GM12878 (cell line): Measurements from ENCODE around the gene PRR29. TPM values are rescaled to one million over a fixed set of nuclear protein-coding genes. Genes with fewer than 3 reads are reported as not detected.

Experiments
- ASH2L ChIP-seq: fragments of 300-600, 200-600 bp; sonication (generic); IDR thresholded peaks from 2 replicates; pipeline ENCODE4 v1.6.1; 2017; ENCODE audit warnings: low read depth, mild to moderate bottlenecking, borderline replicate concordance
- BACH1 ChIP-seq: fragments of 450-650 bp; IDR thresholded peaks from 2 replicates; pipeline ENCODE4 v1.6.1; 2017; ENCODE audit warnings: mild to moderate bottlenecking, borderline replicate concordance
- BMI1 ChIP-seq: fragments of 450-650 bp; IDR thresholded peaks from 2 replicates; pipeline ENCODE4 v1.6.1; 2016; ENCODE audit warnings: mild to moderate bottlenecking, moderate library complexity, borderline replicate concordance
- CHD1 ChIP-seq: IDR thresholded peaks from 2 replicates; pipeline ENCODE4 v1.6.1; 2012; ENCODE audit warnings: low read depth, low read length, improper control_type of control experiment
- CREB1 ChIP-seq: IDR thresholded peaks from 2 replicates; pipeline ENCODE4 v1.6.1; 2012; ENCODE audit warnings: low read depth, mild to moderate bottlenecking, inconsistent platforms
- ETV6 ChIP-seq, 2 experiments: fragments of 450-650 bp in 1 of 2; IDR thresholded peaks in 1 of 2; conservative IDR thresholded peaks in 1 of 2; 2 replicates each; pipeline ENCODE4 v1.6.1; 2014; ENCODE audit warnings: antibody characterized with exemption in 1 of 2, borderline replicate concordance in 1 of 2, low read depth in 1 of 2, mild to moderate bottlenecking in 1 of 2, moderate library complexity in 1 of 2
- HCFC1 ChIP-seq: fragments of 150-350 bp; IDR thresholded peaks from 2 replicates; pipeline ENCODE4 v1.6.1; 2014; ENCODE audit warnings: low read length
- IKZF1 ChIP-seq: fragments of 450-650 bp; conservative IDR thresholded peaks from 2 replicates; pipeline ENCODE4 v1.6.1; 2017; ENCODE audit warnings: antibody characterized with exemption, mild to moderate bottlenecking
- IKZF2 ChIP-seq, 2 experiments: fragments of 450-650 bp; IDR thresholded peaks; 2 replicates each; pipeline ENCODE4 v1.6.1; 2017; ENCODE audit warnings: mild to moderate bottlenecking in 2 of 2, moderate library complexity in 2 of 2
- IRF4 ChIP-seq: IDR thresholded peaks from 2 replicates; pipeline ENCODE4 v1.6.1; 2011; ENCODE audit warnings: low read depth, low read length
- KLF5 ChIP-seq: fragments of 450-650 bp; IDR thresholded peaks from 2 replicates; pipeline ENCODE4 v1.6.1; 2014; ENCODE audit warnings: mild to moderate bottlenecking; ENCODE audit not compliant: partially characterized antibody
- NFYA ChIP-seq: IDR thresholded peaks from 2 replicates; pipeline ENCODE4 v1.6.1; 2011; ENCODE audit warnings: low read depth, mild to moderate bottlenecking, low read length, improper control_type of control experiment, borderline replicate concordance
- NR2C2 ChIP-seq: IDR thresholded peaks from 2 replicates; pipeline ENCODE4 v1.6.1; 2011; ENCODE audit warnings: borderline replicate concordance, low read depth; ENCODE audit not compliant: control insufficient read depth, insufficient read length
- NR2F1 ChIP-seq: fragments of 450-650 bp; conservative IDR thresholded peaks from 2 replicates; pipeline ENCODE4 v1.6.1; 2017; ENCODE audit warnings: mild to moderate bottlenecking
- ZNF217 ChIP-seq: fragments of 450-650 bp; IDR thresholded peaks from 2 replicates; pipeline ENCODE4 v1.6.1; 2017; ENCODE audit warnings: antibody characterized with exemption, mild to moderate bottlenecking
- ZNF592 ChIP-seq: fragments of 450-650 bp; IDR thresholded peaks from 2 replicates; pipeline ENCODE4 v1.6.1; 2017; ENCODE audit warnings: mild to moderate bottlenecking, moderate library complexity
- polyA plus RNA-seq, 11 experiments: library from polyadenylated mRNA; depleted of rRNA in 4 of 11; unstranded in 6 of 11; stranded (reverse) in 5 of 11; fragments of >200 nt; fragmentation: Nextera tagmentation in 4 of 11; fragmentation: Illumina TruSeq in 1 of 11; extraction: Ambion mirVana in 4 of 11; extraction: Trizol in 1 of 11; gene quantifications; 1 replicate in 1 of 11; 2 replicates in 10 of 11; pipeline versions ENCODE4 v1.2.1 to v1.2.3, GENCODE V29; 2011 to 2016; ENCODE audit warnings: inconsistent platforms in 2 of 11, missing spikeins in 2 of 11, low read depth in 1 of 11
- total RNA-seq, 4 experiments: library from RNA; depleted of rRNA in 3 of 4; stranded (reverse); fragments of >200 nt in 3 of 4; fragmentation: Illumina TruSeq in 1 of 4; extraction: Trizol in 1 of 4; gene quantifications; 2 replicates each; pipeline versions ENCODE4 v1.2.1 to v1.2.3, GENCODE V29; 2013 to 2021
- TF ChIP-seq, protein P1 (sequence below): fragments of 450-650 bp; IDR thresholded peaks from 2 replicates; pipeline ENCODE4 v1.6.1; 2016; ENCODE audit warnings: mild to moderate bottlenecking, moderate library complexity, borderline replicate concordance
- TF ChIP-seq, protein P2 (sequence below): IDR thresholded peaks from 2 replicates; pipeline ENCODE4 v1.6.1; 2012; ENCODE audit warnings: low read depth, low read length, improper control_type of control experiment

The PRR29 gene
- total and polyA plus RNA-seq, 10 of the 15 experiments (the other 5 are each of a cell fraction or from before 2014, with no cell fraction given): 0.01 to 2.4 (median 0.18) TPM; not detected in 3

DNA sequence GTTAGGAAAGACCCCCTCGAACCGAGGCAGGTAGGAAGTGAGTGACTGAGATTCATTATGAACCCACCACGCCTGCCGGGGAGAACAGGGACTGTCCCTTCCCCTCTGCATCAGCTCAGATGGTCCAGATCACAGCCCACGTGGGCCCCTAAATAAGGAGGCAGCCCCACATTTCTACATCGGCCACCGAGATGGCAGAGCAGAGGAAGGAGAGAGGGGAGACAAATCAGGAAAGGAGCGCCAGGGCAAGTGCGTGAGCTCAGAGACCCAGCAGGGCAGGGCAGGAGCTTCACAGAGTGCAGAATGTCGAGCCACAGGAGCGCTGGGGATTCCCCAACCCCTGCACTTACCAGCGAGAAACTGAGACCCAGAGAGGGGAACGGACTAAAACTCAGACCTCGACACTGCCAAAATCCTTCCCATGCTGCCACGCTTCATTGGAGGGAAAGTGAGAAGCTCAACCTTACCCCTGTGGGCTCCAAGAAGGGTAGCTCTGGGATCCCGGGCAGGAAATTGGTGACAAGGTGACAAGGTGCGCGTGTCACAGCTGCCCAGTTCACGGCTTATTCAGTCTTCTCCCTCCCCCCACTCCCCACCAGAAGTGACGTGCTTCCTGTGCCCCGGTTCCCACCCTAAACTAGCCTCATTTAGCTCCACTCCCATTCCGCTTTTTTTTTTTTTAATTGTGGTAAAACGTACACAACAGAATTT, 22.1 kb downstream of the PRR29 start, which contains the start of gene ICAM2 (continued):
- TF ChIP-seq HCFC1 (no peak), BMI1 (no peak), CHD1 (no peak), IRF4 (peak; percentile 37), NFYA (no peak), BACH1 (peak; percentile 84; the same call in 1 of the 2 replicates), IKZF2 (IDR thresholded peaks at IDR 0.05) (peak; percentile 68 to 69; a peak in 2 of 4 replicates), CREB1 (peak; percentile 90), NR2C2 (no peak), ASH2L (0 out of 2 replicates have a peak, but pooled peaks have one; percentile 37), KLF5 (no peak), ZNF592 (0 out of 2 replicates have a peak, but pooled peaks have one; percentile 42), ZNF217 (peak; percentile 58; the same call in 1 of the 2 replicates), IKZF1 (peak; percentile 81), ETV6 (conservative IDR thresholded peaks at IDR 0.05 in 1 of 2, IDR thresholded peaks at IDR 0.05 in 1 of 2; ENCODE audit: borderline replicate concordance in 1 of 2, low read depth in 1 of 2) (0 out of 4 replicates have a peak, but pooled peaks of 1 of the 2 experiments have one; percentile 8), NR2F1 (peak; percentile 65)
- TF ChIP-seq, protein P1, sequence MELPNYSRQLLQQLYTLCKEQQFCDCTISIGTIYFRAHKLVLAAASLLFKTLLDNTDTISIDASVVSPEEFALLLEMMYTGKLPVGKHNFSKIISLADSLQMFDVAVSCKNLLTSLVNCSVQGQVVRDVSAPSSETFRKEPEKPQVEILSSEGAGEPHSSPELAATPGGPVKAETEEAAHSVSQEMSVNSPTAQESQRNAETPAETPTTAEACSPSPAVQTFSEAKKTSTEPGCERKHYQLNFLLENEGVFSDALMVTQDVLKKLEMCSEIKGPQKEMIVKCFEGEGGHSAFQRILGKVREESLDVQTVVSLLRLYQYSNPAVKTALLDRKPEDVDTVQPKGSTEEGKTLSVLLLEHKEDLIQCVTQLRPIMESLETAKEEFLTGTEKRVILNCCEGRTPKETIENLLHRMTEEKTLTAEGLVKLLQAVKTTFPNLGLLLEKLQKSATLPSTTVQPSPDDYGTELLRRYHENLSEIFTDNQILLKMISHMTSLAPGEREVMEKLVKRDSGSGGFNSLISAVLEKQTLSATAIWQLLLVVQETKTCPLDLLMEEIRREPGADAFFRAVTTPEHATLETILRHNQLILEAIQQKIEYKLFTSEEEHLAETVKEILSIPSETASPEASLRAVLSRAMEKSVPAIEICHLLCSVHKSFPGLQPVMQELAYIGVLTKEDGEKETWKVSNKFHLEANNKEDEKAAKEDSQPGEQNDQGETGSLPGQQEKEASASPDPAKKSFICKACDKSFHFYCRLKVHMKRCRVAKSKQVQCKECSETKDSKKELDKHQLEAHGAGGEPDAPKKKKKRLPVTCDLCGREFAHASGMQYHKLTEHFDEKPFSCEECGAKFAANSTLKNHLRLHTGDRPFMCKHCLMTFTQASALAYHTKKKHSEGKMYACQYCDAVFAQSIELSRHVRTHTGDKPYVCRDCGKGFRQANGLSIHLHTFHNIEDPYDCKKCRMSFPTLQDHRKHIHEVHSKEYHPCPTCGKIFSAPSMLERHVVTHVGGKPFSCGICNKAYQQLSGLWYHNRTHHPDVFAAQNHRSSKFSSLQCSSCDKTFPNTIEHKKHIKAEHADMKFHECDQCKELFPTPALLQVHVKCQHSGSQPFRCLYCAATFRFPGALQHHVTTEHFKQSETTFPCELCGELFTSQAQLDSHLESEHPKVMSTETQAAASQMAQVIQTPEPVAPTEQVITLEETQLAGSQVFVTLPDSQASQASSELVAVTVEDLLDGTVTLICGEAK: no peak
- TF ChIP-seq, protein P2, sequence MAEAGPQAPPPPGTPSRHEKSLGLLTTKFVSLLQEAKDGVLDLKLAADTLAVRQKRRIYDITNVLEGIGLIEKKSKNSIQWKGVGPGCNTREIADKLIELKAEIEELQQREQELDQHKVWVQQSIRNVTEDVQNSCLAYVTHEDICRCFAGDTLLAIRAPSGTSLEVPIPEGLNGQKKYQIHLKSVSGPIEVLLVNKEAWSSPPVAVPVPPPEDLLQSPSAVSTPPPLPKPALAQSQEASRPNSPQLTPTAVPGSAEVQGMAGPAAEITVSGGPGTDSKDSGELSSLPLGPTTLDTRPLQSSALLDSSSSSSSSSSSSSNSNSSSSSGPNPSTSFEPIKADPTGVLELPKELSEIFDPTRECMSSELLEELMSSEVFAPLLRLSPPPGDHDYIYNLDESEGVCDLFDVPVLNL: no peak
